ENCODE data around the gene ZNF354C. TPM values are rescaled to one million over a fixed set of nuclear protein-coding genes. Genes with fewer than 3 reads are reported as not detected.

ZNF354C gene
- total RNA-seq, 4 donors from 2014 or later, result 5.9 to 38.7 (median 11.8) TPM

- no peak overlapping the region for H3K27ac ChIP-seq
- no peaks in the 10 kb centered on the region for H3K9me3 ChIP-seq
- no peaks in the 10 kb centered on the region for H3K36me3 ChIP-seq
- intact Hi-C loops (cut with DNase I; ENCODE audit: low total_unique reads), result no loop called here
- TF ChIP-seq, protein P1, sequence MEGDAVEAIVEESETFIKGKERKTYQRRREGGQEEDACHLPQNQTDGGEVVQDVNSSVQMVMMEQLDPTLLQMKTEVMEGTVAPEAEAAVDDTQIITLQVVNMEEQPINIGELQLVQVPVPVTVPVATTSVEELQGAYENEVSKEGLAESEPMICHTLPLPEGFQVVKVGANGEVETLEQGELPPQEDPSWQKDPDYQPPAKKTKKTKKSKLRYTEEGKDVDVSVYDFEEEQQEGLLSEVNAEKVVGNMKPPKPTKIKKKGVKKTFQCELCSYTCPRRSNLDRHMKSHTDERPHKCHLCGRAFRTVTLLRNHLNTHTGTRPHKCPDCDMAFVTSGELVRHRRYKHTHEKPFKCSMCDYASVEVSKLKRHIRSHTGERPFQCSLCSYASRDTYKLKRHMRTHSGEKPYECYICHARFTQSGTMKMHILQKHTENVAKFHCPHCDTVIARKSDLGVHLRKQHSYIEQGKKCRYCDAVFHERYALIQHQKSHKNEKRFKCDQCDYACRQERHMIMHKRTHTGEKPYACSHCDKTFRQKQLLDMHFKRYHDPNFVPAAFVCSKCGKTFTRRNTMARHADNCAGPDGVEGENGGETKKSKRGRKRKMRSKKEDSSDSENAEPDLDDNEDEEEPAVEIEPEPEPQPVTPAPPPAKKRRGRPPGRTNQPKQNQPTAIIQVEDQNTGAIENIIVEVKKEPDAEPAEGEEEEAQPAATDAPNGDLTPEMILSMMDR (IDR thresholded peaks at IDR 0.05), result no peak
- no peak for TF ChIP-seq POLR2A (IDR thresholded peaks at IDR 0.05)
- no peak overlapping the region for H3K4me3 ChIP-seq
- no peak for DNase-seq
- no peaks in the 10 kb centered on the region for H3K4me1 ChIP-seq
- no peaks in the 10 kb centered on the region for H3K27me3 ChIP-seq
Measured at GRCh38 chr5:179121667-179122111, 61.5 kb downstream of the ZNF354C start.

DNA sequence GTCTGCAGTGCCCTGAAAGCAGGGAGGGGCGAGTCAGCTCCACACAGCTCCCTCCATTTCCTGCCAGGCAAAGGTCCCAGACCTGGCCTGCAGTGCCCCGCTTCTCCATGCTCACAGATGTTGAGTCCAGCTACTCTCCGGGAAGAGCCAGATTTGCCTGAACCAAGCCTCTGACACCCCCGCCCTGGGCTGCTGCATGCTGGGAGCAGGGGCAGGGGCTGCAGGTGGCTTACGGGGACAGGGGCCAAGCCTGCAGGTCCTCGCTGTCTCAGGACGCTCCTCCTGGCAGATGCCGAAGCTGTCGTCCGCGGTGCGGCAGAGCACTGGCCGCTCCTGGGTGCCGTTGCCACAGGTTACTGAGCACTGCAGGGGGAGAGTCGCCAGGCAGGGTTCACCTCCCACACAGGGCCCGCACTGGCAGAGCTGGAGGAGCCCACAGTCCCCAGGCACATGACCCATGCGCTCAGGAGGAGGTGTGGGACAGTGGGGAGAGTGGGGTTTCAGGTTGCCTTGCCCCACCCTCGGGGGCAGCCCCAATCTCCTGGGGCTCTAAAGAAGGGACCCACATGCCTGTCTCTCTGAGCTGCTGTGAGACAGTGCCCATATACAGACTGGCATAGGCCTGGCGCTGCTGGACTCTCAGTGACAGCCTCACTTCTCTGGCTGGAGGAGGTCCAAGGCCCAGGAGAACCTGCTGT, 62.4 kb downstream of the ZNF354C start:
- Histone ChIP-seq H3K4me3 (no peak overlapping the region), H3K9me3 (no peaks in the 10 kb centered on the region), H3K27me3 (no peaks in the 10 kb centered on the region), H3K4me1 (no peaks in the 10 kb centered on the region), H3K36me3 (no peaks in the 10 kb centered on the region), H3K27ac (no peak overlapping the region)
- DNase-seq, result no peak
- TF ChIP-seq, protein P1 (IDR thresholded peaks at IDR 0.05), result no peak
- no peak for TF ChIP-seq POLR2A (IDR thresholded peaks at IDR 0.05)
- intact Hi-C loops (cut with DNase I; ENCODE audit: low total_unique reads), result no loop called here

GRCh38 chr5:179123109-179123426, 62.9 kb downstream of the ZNF354C start:
- intact Hi-C loops (cut with DNase I; ENCODE audit: low total_unique reads), result no loop called here
- Histone ChIP-seq H3K36me3 (no peaks in the 10 kb centered on the region), H3K4me1 (no peaks in the 10 kb centered on the region), H3K9me3 (no peaks in the 10 kb centered on the region), H3K27me3 (no peaks in the 10 kb centered on the region), H3K4me3 (no peak overlapping the region), H3K27ac (no peak overlapping the region)
- no peak for DNase-seq
- TF ChIP-seq, protein P1 (IDR thresholded peaks at IDR 0.05), result no peak
- TF ChIP-seq POLR2A (IDR thresholded peaks at IDR 0.05), result no peak

GRCh38 chr5:179123491-179124272, 63.5 kb downstream of the ZNF354C start:
- Histone ChIP-seq H3K36me3 (no peaks in the 10 kb centered on the region), H3K9me3 (no peaks in the 10 kb centered on the region), H3K27me3 (no peaks in the 10 kb centered on the region), H3K4me1 (no peaks in the 10 kb centered on the region), H3K4me3 (no peak overlapping the region), H3K27ac (no peak overlapping the region)
- intact Hi-C loops (cut with DNase I; ENCODE audit: low total_unique reads), result no loop called here
- TF ChIP-seq POLR2A (IDR thresholded peaks at IDR 0.05), result no peak
- TF ChIP-seq, protein P1 (IDR thresholded peaks at IDR 0.05), result no peak
- no peak for DNase-seq

GRCh38 chr5:179124273-179124852, 64.2 kb downstream of the ZNF354C start:
- TF ChIP-seq, protein P1 (IDR thresholded peaks at IDR 0.05), result no peak
- no peak for TF ChIP-seq POLR2A (IDR thresholded peaks at IDR 0.05)
- no peak for DNase-seq
- no peaks in the 10 kb centered on the region for H3K36me3 ChIP-seq
- H3K27ac ChIP-seq, result no peak overlapping the region
- intact Hi-C loops (cut with DNase I; ENCODE audit: low total_unique reads), result no loop called here
- H3K4me1 ChIP-seq, result no peaks in the 10 kb centered on the region
- no peaks in the 10 kb centered on the region for H3K27me3 ChIP-seq
- H3K4me3 ChIP-seq, result no peak overlapping the region
- no peaks in the 10 kb centered on the region for H3K9me3 ChIP-seq
